Stimulated activated CD4-positive, alpha-beta T cell treated with anti-CD3 and anti-CD28 coated beads, TNF-alpha, amount 100 ng/mL, for 1 hour (primary cell): ENCODE data around the gene NELFE.
"Not testable (repeated sequence)": the region's sequence is repeated elsewhere in the genome, so short reads cannot be mapped to it uniquely, and the experiment has no call there.

Source experiments
- DNase-seq, 3 donors: peaks; one replicate each; pipeline ENCODE4 v3.0.0-alpha.2; 2020; ENCODE audit warnings: low read depth in 3 of 3, low spot score in 1 of 3

Gene NELFE

DNA sequence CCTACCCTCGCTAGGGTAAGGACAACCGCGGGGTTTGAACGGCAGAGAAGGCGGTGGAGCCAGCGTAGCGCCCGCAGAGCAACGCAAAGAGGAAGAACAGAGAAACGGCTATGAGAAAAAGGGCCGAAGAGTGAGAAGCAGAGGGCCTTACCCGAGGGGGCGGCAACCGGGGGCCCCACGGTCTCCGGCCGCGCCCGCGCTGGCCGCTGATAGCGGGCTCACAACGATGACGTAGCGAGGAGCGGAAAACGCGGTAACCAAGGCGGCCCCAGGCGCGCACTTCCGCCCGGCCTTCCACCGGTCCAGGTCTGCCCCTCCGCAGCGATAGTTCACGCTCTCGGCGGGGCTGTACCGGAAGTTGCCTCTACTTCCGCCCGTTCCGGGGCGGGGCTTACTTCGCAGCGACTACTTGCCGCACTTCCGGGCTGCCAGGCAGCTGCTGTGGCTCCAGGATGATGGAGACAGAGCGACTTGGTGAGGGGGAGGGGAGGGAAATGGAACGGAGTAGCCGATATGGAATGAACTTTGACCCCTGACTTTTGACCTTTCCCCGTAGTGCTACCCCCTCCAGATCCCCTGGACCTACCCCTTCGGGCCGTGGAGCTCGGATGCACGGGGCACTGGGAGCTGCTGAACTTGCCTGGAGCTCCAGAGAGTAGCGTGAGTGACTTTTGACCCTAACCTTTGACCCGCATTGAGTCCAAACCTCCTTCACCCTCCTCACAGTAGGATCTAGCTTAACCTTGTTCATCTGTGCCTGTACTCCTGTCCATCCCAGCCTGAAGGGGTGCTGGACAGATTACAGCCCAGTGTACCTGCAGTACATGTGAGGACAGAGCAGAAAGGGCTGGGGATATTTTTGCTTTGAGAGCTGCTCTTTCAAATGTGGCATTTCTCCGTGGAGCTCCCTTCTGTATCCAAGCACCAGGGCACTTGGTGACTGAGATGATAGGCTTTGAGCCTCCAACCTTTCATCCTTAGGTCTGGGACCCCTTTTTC is at the start of gene NELFE, which contains the start of gene SKIC2:
Gene NELFE (minus strand): TSS at position 231 of the 999 bp plus-strand sequence. CDS start 525 bp downstream, outside the sequence.
Gene SKIC2 (plus strand): TSS at position 435 of the 999 bp plus-strand sequence. CDS start 18 bp downstream, at position 453.
- peak; percentile 94 to 95 (median 95) for DNase-seq

DNA sequence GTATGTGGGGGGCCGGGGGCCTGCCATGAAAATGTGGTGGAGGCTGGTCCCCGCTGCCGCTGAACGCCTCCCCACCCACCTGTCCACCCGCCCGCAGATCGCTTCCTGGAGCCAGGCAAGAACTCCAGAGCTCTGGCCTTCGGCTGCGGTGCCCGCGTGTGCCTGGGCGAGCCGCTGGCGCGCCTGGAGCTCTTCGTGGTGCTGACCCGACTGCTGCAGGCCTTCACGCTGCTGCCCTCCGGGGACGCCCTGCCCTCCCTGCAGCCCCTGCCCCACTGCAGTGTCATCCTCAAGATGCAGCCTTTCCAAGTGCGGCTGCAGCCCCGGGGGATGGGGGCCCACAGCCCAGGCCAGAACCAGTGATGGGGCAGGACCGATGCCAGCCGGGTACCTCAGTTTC is 49.3 kb upstream of the NELFE start:
- not testable (repeated sequence) for DNase-seq

DNA sequence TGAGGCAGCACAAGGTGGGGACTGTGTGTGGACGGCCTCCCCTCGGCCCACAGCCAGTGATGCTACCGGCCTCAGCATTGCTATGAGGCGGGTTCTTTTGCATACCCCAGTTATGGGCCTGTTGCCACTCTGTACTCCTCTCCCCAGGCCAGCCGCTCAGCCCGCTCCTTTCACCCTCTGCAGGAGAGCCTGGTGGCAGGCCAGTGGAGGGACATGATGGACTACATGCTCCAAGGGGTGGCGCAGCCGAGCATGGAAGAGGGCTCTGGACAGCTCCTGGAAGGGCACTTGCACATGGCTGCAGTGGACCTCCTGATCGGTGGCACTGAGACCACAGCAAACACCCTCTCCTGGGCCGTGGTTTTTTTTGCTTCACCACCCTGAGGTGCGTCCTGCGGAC is 48.3 kb upstream of the NELFE start:
- not testable (repeated sequence) for DNase-seq

- not testable (repeated sequence) for DNase-seq
Observed at GRCh38 chr6:32005991-32006529, 47.3 kb upstream of the NELFE start.

DNA sequence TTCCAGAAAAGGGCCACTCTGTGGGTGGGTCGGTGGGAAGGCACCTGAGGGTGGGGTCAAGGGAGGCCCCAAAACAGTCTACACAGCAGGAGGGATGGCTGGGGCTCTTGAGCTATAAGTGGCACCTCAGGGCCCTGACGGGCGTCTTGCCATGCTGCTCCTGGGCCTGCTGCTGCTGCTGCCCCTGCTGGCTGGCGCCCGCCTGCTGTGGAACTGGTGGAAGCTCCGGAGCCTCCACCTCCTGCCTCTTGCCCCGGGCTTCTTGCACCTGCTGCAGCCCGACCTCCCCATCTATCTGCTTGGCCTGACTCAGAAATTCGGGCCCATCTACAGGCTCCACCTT is 46.7 kb upstream of the NELFE start:
- not testable (repeated sequence) for DNase-seq

DNA sequence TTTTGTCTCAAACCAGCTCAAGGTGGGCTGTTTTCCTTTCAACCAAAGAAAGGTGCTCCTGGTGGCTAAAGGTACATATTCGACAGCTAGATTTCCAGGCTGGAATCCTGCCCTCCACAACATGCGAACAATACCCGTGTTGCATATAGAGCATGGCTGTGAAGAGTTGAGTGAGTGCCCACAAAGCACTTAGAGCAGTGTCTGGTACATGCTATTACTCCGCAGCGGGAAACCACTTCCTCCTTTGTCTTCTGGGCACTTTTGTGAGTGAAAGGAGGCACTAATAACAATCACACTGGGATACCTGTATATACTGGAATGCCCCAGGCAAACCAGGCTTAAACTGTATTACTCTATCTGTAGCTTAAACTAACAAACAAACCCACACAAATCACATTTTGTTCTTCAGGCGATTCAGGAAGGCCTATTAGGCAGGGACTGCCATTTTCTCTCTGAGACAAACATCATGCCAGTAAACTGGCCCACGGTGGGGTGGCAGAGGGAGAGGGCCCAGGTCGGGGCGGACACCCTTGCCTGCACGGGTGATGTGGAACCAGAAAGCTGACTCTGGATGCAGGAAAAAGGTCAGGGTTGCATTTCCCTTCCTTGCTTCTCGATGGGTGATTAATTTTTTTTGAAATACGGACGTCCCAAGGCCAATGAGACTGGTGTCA is 46.2 kb upstream of the NELFE start:
- DNase-seq = not testable (repeated sequence)

GRCh38 chr6:32004393-32004792 is 45.6 kb upstream of the NELFE start:
- not testable (repeated sequence) for DNase-seq

DNA sequence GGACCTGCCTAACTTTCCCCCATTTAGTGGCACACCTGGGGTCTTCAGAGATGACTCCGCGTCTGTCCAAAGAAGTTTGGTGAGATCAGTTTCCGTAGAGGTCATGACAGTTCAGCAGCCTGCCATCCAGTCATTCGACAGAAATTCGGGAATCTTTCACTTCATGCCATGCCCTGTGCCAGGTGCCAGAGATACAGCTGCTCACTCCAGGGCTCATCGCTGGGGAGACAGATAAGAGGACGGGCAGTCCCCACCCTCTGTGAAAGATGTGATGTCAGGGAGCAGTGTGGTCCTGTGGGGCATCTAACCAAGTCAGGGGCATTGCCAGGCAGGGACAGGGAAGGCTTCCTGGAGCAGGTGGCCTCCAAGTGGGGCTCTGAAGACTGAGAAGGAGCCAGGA is 44.5 kb upstream of the NELFE start:
- DNase-seq = not testable (repeated sequence)

DNA sequence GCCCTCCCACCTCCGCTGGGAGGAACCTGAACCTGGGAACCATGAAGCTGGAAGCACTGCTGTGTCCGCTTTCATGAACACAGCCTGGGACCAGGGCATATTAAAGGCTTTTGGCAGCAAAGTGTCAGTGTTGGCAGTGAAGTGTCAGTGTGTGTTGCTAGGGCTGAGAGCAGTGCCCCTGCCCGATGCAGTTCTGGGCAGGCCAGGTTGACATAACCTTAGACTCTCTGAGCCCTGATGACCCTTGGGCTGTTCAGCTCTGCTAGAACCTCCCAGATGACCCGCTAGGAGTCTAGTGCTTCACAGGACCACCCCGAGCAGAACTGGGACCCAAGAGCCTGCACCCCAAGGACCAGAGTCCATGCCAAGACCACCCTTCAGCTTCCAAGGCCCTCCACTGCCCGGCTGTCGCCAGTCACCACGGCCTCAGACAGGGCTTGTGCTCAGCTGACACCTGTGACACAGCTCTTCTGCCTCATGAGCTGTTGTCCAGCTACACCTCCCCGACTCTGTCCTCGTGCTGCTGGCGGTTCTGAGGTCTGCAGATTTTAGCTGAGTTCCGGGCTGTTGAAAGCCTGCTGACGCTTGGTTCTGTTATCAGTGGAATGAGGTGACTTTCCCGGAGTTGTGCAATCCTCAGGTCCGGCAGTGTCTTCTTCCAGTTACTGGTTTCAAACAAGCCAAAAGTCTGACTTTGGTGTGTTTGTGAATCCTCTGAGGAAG is 43.9 kb upstream of the NELFE start:
- not testable (repeated sequence) for DNase-seq

GRCh38 chr6:31996385-31996784 is 37.6 kb upstream of the NELFE start:
- DNase-seq = not testable (repeated sequence)

DNA sequence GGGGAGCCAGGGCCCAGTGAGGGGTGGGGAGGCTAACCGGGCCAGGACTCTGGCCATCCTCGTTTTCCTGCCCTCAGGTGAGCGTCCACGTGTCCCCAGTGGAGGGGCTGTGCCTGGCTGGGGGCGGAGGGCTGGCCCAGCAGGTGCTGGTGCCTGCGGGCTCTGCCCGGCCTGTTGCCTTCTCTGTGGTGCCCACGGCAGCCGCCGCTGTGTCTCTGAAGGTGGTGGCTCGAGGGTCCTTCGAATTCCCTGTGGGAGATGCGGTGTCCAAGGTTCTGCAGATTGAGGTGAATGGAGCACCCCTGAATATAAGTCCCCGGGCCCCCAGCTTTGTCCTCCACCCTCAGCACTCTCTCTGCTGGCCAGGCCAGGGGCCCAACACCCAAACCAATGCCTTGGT is 35.6 kb upstream of the NELFE start:
- not testable (repeated sequence) for DNase-seq

- not testable (repeated sequence) for DNase-seq
Observed at GRCh38 chr6:31989363-31989762, 30.6 kb upstream of the NELFE start.

- not testable (repeated sequence) for DNase-seq
Observed at GRCh38 chr6:31981744-31982143, 23.0 kb upstream of the NELFE start, which contains the start of gene C4A. TSS of gene C4A (plus strand) at chr6:31982057. CDS start at chr6:31982108, 51 bp downstream.

GRCh38 chr6:31980998-31981397 is 22.2 kb upstream of the NELFE start:
- not testable (repeated sequence) for DNase-seq

DNA sequence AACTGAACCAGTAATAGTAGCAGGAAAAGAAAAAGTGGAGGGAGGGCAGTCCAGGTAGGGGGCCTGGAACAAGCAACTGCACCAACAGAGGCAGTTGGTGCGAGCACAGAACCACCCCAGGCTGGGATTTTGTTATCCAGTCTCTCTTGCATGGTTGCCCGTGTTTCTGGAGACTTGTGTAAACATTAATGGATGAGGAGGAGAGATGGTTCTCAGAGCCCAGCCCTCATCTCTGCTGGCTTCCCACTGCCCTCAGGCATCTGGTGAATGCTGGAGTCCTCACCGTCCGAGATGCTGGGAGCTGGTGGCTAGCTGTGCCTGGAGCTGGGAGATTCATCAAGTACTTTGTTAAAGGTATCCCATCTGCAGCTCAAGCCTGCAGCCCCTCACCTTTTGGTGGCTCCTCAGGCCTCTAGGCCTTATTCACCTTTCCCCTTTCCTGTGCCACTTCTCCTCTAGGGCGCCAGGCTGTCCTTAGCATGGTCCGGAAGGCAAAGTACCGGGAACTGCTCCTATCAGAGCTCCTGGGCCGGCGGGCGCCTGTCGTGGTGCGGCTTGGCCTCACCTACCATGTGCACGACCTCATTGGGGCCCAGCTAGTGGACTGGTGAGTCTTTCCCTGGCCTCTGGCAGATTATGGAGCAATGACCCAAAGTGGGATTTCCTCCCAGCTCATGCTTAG is 21.6 kb upstream of the NELFE start:
- DNase-seq = not testable (repeated sequence)

GRCh38 chr6:31979238-31979898 is 20.6 kb upstream of the NELFE start:
- DNase-seq = no peak

- no peak for DNase-seq
Observed at GRCh38 chr6:31978831-31979230, 20.1 kb upstream of the NELFE start.

- no peak for DNase-seq
Observed at GRCh38 chr6:31977816-31978431, 19.2 kb upstream of the NELFE start.

GRCh38 chr6:31976065-31976464 is 17.3 kb upstream of the NELFE start:
- DNase-seq = not testable (repeated sequence)
